ENCODE data around the gene PUM1.
"Not testable (repeated sequence)": the region's sequence is repeated elsewhere in the genome, so short reads cannot be mapped to it uniquely, and the experiment has no call there.

PUM1 gene

GRCh38 chr1:31102501-31102950, 37.0 kb upstream of the PUM1 start:
- no peak overlapping the region for H3K27ac ChIP-seq
- TF ChIP-seq CTCF (conservative IDR thresholded peaks at IDR 0.05) (no peak), ZFX (IDR thresholded peaks at IDR 0.05) (no peak)

GRCh38 chr1:31101147-31101502, 35.6 kb upstream of the PUM1 start:
- no peak overlapping the region for H3K27ac ChIP-seq
- TF ChIP-seq CTCF (conservative IDR thresholded peaks at IDR 0.05) (no peak), ZFX (IDR thresholded peaks at IDR 0.05) (no peak)

- no peak overlapping the region for H3K27ac ChIP-seq
- TF ChIP-seq CTCF (conservative IDR thresholded peaks at IDR 0.05) (no peak), ZFX (IDR thresholded peaks at IDR 0.05) (no peak)
Measured at GRCh38 chr1:31099293-31100032, 33.9 kb upstream of the PUM1 start.

- no peak for TF ChIP-seq CTCF (conservative IDR thresholded peaks at IDR 0.05)
- TF ChIP-seq ZFX (IDR thresholded peaks at IDR 0.05) = no peak
- no peak overlapping the region for H3K27ac ChIP-seq
Measured at GRCh38 chr1:31095985-31096384, 30.5 kb upstream of the PUM1 start.

GRCh38 chr1:31095298-31095981, 29.9 kb upstream of the PUM1 start:
- TF ChIP-seq ZFX (IDR thresholded peaks at IDR 0.05) = no peak
- TF ChIP-seq CTCF (conservative IDR thresholded peaks at IDR 0.05) = no peak
- H3K27ac ChIP-seq = no peak overlapping the region

GRCh38 chr1:31088081-31088480, 22.6 kb upstream of the PUM1 start:
- not testable (repeated sequence) for H3K27ac ChIP-seq

GRCh38 chr1:31084782-31085569, 19.5 kb upstream of the PUM1 start:
- no peak overlapping the region for H3K27ac ChIP-seq

More at GRCh38 chr1:31084782-31085569, 19.5 kb upstream of the PUM1 start:
- TF ChIP-seq ZFX (IDR thresholded peaks at IDR 0.05) (no peak), CTCF (conservative IDR thresholded peaks at IDR 0.05) (no peak)
